GM18858 (cell line): ENCODE data around the gene TP53.

ENCODE experiments used
- ATAC-seq: cut with Tn5 transposase; IDR thresholded peaks from one replicate; pipeline ENCODE4 v1.9.1; 2021; ENCODE audit not compliant: unreplicated experiment

TP53 gene

DNA sequence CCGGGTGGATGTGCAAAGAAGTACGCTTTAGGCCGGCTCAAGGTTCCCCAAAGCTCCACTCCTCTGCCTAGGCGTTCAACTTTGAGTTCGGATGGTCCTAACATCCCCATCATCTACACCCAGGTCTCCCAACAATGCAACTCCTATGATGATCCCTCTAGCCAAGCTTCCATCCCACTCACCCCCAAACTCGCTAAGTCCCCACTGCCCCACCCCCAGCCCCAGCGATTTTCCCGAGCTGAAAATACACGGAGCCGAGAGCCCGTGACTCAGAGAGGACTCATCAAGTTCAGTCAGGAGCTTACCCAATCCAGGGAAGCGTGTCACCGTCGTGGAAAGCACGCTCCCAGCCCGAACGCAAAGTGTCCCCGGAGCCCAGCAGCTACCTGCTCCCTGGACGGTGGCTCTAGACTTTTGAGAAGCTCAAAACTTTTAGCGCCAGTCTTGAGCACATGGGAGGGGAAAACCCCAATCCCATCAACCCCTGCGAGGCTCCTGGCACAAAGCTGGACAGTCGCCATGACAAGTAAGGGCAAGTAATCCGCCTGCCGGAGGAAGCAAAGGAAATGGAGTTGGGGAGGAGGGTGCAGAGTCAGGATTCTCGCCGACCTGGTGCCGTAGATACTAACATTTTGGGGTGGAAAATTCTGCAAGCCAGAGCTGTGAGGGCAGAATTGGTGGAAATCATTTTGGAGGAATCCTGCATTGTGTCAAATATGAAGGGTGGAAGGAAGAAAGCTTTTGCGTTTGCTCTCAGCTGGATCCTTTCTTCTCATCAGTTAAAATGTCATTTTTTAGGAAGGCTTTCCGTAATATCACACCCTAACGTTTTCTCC, at the start of gene TP53:
Gene TP53 (minus strand): TSS at position 419 of the 836 bp plus-strand sequence. CDS start 10,896 bp downstream, outside the sequence.
- ATAC-seq = no peak

DNA sequence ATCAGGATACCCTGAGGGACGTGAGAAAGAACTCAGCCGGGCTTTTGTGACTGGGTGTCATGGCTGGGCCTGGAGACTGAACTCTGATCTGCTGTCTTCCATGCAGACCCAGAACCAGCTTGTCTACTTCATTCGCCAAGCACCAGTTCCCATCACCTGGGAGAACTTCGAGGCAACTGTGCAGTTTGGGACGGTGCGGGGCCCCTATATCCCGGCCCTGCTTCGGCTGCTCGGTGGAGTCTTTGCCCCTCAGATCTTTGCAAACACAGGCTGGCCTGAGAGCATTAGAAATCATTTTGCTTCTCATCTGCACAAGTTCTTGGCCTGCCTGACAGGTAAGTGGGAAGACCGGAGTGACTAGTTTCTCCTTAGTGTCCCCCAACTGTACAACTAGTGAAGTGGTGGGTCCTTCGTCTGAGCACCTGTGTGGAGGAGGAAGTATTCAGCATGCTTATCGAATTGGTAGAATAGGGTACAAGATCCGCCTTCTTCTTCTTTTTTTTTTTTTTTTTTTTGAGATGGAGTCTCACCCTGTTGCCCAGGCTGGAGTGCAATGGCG, 45.8 kb upstream of the TP53 start:
- no peak for ATAC-seq

DNA sequence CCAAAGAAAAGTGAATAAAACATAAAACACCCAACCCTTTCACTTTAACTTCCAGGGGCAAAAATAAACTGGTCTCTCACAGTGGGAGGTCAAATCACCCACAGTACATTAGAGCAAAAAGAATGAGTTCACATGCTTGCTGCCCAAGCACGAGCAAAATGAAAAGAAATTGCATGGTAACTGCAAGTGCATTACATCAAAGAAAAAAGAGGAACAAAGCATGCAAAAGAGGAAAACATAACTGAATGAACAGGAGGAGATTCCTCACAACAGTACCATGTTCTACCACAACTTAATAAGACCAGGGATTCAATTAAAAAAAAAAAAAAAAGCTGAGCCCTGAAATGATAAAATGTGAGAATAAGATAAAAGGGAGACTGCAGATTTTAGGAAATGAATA, 42.5 kb upstream of the TP53 start:
- ATAC-seq = no peak

DNA sequence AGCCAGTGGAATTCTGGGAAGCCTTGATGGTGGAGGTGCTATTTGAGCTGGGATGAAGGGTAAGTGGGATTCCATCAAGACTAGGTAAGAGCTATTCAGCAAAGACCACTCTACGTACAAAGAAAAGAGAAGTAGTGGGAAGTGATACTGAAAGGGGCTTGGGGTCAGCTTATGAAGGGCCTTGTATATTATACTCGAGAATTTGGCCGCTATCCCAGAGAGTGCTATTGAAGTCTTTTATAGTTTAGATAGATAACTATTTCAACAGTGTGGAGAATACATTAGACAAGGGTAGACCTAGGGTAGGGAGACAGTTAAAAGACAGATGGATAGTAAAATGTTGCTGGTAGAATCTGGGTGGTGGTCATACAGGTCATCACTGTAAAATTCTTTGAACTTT, 40.6 kb upstream of the TP53 start:
- ATAC-seq = no peak

DNA sequence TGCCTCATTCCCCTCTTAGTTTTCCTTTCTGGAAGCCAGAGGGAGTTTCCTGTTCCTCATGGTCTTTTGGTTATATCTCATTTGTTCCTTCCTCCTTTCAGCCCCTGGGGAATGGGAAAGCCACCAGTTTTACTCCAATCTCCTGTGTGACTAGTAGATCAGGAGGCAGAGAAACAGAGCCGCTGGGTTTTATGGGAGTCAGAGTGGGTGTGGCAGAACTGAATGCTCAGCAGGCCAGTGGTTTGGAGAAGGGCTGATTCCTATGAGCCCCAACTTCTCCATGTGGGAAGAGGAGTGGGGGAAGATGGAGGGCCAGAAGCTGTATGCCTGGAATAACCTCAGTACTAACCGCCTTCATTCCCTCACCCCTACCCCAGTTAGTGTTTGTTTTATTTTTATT, 34.3 kb upstream of the TP53 start:
- ATAC-seq = no peak

DNA sequence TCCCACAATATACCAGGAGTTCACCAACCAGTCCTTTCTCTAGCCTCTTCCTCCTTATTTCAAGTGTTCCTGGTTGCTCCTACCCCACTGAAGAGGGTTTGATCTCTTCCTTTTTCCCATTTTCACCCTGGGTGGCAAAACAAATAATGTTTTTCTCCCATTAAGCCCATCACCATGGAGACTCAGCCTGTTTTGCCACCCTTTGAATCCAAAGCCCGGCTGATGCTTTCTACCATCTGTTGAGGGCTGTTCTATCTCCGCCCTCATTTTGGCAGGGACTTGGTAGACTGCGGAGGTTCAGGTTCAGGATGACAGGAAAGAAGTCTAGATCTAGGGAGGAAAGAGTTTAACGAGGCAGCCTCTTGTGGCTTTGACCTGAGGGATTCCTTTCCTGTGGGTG, 32.8 kb upstream of the TP53 start:
- no peak for ATAC-seq

DNA sequence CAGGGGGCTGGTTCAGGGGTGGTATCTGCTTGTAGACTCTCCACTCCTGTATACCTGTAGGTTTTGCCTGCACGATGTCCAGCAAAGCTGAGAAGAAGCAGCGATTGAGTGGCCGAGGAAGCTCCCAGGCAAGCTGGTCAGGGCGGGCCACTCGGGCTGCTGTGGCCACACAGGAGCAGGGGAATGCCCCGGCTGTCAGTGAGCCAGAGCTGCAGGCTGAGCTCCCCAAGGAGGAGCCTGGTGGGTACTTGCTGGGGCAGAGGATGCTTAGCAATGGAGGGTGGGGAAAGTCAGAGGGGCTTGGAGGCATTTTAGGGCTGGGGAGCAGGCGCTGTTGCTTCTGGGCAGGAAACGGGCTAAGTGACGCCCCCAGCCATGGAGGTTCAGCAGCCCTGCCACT, 32.4 kb upstream of the TP53 start:
- no peak for ATAC-seq

DNA sequence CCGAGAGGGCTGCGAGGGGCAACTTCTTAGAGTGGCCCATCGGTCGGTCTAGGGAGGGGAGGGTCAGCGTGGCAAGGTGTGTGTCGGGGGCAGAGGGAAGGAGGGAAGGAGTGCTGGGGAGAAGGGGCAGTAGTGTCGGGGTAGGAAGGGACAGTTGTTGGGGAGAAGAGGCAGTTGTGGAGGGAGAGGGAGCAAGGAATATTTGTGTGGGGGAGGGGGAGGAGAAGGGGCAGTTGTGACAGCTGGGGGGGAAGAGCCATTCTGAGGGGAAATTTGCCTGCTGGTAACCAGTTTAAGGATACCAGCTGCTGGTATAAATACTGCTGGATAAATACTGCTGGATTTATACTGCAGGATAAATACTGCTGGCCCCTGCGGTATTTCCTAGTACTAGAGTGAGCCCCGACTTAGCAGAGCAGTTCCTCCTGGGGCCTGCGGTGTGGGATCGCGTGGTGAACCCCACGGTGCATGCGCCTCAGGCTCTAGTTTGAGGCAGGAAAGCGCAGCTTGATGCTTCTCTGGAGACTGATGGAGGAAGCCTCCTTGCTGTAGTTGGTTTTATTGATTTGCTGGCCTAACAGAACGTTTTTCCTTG, 30.6 kb upstream of the TP53 start:
- no peak for ATAC-seq

DNA sequence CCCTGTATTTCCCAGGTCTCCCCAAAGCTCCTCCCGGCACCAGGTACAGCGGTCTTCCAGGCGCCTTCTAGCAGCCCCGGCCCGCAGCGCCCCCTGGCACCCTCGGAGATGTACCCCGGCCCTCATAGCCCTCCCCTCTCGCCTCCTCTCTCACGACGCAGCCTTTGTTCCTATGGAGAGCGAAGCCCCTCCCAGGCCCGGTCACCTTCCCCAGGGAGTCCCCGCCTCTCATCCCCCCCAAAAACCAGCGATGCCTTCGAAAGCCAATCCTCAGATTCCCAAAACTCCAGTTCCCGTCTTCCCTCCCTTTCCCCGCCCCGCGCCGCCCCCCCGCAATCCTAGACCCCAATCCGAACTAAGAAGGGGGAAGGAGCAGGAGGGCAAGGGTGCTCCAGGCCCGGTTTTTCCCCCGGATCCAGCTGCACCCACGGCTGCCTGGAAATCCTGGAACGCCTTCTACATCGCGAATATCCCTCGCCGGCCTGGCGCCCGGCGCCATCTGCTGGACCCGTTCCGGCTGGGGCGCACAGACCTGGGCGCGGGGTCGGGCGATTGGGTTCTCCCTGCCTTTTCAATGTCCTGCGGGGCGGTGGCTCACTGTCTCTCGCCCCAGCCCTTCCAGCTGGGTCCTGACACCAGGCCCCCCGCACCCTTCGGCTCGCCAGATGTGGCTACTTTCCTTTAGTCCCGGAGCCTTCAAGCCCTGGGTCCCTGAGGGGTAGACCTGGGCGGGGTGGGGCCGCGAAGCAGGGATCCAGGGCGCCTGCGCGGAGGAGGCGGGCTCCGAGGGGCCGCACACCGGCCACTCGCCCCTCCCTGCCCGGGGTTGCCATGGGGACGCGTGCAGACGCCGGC, 29.8 kb upstream of the TP53 start, which contains the start of gene DNAH2:
Gene DNAH2 (plus strand): TSS at position 844 of the 855 bp plus-strand sequence. CDS start 1,991 bp downstream, outside the sequence.
- ATAC-seq = no peak

DNA sequence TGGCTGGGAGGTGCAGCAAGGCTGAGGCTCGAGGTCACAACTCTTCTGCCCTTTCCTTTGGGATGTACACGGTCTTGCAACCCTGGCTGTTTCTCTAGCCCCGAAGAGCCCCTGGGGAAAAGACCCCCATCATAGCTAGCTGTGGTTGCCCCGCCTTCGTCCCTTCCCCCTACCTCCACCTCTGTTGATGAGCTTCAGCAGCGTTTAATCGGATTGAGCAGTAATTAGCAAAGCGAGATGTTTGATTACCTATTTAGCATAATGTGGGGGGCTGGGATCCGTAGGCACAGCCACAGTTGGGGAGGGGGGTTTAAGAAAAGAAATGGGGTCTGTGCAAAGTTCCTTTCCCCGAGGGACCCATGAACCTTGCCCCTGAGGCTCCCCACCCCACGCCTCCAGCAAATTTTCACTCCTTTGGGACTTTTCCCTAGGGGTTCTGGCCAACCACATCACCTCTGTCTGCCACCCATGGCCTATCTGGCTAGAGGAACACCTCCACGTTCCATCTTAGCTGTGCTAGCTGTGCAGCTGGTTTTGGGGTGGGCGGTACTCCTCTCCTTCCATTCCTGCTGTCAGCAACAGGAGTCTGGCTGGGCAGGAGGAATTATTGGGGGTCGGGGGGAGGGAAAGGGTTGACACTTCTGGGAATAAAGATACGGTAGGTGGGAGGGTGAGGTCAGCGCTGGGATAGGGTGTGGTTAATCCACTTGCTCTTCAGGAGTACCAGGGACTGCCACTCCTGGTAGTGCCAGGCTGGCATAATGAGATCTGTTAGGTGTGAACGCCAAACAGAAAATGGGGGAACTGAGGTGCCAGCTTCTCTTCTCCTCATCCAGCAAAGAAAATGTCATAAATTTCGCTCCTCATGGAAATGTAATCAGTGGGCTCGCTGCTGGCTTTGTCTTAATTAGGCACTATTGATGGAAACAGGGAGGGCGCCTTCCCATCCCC, 28.9 kb upstream of the TP53 start:
- no peak for ATAC-seq

DNA sequence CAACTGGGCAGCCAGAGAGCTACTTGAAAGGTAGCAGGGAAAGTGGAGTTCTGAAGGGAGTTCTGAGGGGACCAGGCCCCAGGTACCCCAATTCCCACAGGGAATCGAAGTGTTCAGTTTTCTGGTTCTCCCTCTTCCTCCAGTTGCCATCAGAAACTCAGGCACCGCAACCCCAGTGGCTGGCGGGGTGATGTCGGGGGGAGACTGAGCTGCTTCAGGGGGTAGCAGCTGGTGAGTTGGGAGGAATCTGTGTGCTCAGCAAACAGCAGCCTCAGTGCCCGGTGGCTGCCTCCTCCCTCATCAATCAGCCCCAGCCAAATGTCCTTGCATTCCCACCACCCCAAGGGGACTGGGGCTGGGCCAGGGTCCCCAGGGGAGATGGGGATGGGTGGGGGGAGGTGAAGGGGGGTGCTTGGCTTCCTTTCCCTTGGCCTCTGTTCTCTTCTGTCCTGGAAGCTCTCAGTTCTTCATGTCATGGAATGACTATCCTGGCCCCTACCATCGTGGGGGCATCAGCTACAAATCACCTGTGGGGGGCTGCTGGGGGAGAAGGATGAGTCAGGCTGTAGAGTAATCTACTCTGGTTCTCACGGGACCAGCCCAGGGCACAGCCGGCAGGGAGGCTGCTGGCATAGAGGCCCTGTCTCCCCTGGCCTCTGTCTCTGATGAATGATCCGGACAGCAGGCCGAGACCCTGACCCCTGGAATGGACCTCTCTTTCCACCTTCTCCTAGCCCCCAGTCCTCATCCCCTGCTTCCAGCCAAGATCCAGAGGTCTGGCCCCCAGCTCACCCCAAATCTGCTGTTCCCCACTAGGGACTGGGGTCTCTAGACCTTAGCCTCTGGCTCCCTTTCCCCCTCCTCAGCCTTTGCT, 27.7 kb upstream of the TP53 start:
- ATAC-seq = no peak

DNA sequence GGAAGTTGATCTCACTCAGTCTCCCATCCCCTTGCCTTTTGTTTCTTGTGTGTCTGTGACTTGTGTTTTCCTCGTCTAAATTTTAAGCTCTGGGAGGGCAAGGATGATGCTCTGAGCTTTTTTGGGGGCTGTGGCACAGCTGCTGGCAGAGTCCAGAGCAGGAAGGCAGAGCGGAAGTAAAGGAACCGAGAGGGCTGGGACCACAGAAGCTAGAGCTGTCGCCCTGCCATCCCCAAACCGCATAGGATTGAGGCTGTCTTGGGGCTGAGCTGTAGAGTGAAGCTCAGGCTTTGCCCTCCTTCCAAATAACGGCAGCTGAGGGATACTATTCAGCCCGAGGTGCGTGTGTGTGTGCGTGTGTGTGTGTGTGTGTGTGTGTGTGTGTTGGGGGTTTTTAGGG, 26.5 kb upstream of the TP53 start:
- no peak for ATAC-seq

DNA sequence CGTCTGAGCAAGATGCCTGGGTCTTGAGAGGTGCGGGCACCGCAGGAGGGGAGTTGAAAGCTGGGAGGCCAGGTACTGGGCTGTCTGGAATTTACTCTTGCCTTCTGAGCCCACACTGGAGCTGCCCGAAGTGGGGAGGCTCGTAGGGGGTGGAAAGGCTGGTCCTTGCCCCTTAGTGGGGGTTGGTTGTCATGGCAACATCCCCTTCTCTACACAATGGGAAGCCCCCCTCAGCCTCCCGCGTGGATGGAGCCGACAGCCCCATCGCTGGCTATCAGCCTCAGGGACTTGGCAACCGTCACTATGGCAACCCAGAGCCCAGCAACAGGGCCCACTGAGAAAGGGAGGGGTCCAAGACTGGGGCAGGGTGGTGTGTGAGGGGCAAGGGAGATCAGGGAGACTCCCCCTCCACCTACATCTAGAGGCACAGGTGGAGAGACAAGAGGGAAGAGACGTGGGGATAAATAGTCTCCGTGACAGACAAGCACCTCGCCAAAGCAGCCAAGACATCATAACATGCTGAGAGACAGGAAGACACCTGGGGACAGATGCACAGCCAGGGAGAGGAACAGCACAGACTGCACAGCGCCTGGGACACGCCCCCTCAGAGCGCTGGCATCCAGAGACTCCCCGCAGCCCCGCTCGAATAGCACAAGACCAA, 25.0 kb upstream of the TP53 start:
- ATAC-seq = no peak

DNA sequence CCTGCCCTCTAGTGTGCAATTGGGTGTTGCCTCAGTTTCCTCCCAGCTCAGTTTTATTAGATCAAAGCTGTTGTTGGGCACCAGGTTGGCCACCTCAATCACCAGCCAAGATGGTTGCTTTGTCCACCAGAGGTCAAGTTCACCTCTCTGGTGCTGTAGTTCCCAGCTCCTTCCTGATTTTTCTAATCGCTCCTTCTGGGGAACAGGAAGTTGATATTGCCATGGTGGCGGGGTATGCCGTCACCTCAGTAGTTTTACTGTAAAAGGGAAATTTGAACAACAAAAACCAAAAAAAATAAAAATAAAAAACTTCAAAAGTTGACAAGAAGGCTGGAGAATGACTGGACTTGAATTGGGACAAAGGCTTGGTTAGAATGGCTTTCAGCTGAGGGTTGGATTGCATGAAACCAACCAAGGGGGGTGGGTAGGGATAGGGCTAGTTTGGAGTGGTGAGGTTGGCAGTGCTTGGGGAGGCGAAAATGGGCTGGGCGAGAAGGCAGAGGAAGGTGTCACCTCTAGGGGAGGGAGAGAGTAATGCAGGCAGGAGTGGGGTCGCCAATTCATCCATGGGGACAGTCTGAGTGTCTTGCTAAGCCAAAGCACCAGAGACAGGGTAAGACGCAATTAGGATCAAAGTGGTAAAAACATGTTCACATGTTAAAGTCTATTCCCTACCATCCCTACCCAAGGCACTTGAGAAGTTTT, 23.9 kb upstream of the TP53 start:
- ATAC-seq = no peak

DNA sequence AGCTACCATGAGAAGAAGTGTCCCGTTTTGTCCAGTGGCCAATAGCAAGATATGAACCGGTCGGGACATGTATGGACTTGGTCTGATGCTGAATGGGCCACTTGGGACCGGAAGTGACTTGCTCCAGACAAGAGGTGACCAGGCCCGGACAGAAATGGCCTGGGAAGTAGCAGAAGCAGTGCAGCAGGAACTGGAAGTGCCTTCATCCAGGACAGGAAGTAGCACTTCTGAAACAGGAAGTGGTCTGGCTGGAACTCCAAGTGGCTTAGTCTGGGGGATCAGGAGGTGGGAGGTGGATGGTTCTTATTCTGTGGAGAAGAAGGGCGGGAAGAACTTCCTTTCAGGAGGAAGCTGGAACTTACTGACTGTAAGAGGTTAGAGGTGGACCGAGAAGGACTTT, 23.0 kb upstream of the TP53 start:
- no peak for ATAC-seq

DNA sequence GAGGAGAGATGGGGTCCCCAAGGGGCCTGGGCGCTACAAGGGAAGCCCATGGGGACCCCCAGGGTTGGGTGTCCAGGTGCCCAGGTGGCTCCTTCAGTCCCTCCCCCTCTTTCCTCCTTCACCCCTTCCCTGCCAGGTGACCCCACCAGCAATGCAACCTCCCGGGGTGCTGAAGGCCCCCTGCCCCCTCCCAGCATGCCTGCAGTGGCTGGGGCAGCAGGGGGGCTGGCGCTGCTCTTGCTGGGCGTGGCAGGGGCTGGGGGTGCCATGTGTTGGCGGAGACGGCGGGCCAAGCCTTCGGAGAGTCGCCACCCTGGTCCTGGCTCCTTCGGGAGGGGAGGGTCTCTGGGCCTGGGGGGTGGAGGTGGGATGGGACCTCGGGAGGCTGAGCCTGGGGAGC, 21.7 kb upstream of the TP53 start:
- ATAC-seq = no peak

DNA sequence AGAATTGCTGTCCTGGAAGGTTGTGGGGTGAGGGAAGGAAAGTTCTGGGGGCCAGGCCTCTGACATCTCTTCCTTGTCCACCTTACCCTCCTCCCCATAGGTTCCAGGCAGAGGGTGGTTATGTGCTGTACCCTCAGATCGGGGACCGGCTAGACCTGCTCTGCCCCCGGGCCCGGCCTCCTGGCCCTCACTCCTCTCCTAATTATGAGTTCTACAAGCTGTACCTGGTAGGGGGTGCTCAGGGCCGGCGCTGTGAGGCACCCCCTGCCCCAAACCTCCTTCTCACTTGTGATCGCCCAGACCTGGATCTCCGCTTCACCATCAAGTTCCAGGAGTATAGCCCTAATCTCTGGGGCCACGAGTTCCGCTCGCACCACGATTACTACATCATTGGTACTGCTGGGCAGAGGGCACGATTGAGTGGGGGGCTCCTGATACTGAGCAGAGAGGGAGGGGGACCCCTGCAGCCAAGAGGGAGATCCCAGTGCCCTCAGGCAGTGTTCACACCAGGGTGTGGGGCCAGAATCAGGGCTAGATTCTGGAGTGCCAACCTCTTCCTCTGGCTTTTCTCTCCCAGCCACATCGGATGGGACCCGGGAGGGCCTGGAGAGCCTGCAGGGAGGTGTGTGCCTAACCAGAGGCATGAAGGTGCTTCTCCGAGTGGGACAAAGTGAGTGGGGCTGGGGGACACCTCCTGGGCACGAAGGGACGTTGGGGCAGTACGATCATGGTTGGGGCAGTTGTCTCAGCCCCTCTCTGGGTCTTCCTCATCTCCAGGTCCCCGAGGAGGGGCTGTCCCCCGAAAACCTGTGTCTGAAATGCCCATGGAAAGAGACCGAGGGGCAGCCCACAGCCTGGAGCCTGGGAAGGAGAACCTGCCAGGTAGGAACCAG, 20.8 kb upstream of the TP53 start:
- no peak for ATAC-seq
